KG1 (cell line): Measurements from ENCODE around the gene HSPG2.
"Not testable (repeated sequence)": the region's sequence is repeated elsewhere in the genome, so short reads cannot be mapped to it uniquely, and the experiment has no call there.

Source experiments
- DNase-seq: peaks from one replicate; lab custom pipeline; 2025; lab: John Stamatoyannopoulos, UW

HSPG2 gene

GRCh38 chr1:21823980-21824702 lies 113.0 kb downstream of the HSPG2 start:
- no peak for DNase-seq

GRCh38 chr1:21823206-21823979 lies 113.7 kb downstream of the HSPG2 start:
- DNase-seq, result no peak

DNA sequence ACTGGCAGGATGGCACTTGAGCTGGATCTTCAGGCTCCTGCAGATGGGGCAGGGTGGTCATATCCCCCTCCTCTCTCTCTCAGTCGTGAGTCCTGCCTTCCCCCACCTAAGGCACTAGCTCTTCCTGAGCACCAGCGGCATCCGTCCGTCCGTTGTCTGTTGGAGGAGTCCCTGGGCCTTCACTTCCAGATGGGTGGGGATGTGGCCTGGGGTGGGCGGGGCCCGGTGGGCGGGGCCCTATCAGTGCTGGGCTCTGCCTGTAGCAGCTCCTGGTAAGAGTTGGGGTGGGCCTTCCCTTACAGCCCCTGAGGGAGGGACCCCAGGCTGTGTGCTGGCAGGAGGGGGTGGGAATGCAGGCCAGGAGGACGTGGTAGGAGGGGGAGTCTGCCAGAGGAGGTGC lies 114.8 kb downstream of the HSPG2 start:
- DNase-seq, result no peak

- no peak for DNase-seq
These were observed 115.6 kb downstream of the HSPG2 start for GRCh38 chr1:21821385-21822019.

DNA sequence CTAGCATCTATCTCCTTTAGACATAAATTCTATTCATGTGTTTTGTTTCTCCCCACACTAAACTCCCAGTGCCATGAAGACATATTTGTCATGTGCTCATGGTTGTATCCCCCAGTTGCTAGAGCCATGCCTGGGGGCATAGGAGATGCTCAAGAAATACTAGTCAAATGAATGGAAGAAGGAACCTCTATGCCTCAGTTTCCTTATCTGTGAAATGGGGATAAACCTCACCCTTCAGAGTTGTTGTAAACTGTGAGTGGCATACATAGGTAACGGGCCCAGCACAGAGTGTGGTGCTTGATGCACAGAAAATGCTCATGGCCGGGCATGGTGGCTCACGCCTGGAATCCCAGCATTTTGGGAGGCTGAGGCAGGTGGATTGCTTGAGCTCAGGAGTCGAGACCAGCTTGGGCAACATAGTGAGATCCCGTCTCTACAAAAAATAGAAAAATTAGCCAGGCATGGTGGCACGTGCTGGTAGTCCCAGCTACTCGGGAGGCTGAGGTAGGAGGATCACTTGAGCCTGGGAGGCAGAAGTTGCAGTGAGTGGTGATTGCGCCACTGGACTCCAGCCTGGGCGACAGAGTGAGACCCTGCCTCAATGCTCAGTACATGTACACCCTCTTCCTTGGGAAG lies 116.4 kb downstream of the HSPG2 start:
- no peak for DNase-seq

DNA sequence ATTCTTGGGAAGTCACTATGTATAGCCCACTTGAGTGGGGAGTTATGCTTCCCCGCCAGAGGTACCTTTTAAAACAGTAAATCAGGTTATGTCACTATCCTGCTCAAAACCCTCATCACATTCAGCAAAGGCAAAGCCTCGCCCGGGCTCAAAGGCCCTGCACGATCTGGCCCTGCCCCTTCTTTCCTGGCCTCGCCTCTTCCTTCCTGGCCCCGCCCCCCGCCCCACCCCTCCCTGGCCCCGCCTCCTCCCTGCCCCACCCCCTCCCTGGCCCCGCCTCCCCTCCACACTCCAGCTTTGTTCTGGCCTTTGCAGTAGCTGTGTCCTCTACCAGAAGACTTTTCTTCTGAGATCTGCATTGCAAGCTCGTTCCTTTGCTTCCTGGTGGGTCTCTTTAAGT lies 118.5 kb downstream of the HSPG2 start:
- no peak for DNase-seq

GRCh38 chr1:21816602-21817302 lies 120.4 kb downstream of the HSPG2 start:
- no peak for DNase-seq

DNA sequence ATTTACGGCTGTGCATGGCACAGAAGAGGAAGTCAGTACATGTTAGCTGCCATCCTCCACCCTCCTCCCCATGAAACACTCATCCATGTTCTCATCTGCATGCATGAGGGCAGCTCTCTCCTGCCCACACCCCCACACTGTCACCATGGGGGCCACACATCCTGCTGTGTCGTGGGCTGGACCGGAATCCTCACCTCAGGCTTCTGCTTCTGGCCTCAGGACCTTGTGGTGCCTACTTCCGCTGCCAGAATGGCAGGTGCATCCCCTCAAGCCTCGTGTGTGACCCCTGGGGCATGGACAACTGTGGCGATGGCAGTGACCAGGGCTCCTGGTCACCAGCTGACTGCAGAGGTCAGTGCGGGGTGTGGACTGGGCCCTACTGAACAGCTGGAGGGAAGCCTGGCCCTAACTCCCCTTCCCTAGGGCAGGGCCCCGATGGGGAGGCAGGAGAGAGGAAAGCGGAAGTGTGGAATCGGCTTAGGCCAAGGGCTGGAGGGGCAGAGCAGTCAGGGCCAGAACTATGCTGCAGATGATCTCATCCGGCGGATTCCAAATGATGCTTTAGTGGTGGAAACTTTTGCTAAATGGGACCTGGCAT lies 121.3 kb downstream of the HSPG2 start:
- no peak for DNase-seq

DNA sequence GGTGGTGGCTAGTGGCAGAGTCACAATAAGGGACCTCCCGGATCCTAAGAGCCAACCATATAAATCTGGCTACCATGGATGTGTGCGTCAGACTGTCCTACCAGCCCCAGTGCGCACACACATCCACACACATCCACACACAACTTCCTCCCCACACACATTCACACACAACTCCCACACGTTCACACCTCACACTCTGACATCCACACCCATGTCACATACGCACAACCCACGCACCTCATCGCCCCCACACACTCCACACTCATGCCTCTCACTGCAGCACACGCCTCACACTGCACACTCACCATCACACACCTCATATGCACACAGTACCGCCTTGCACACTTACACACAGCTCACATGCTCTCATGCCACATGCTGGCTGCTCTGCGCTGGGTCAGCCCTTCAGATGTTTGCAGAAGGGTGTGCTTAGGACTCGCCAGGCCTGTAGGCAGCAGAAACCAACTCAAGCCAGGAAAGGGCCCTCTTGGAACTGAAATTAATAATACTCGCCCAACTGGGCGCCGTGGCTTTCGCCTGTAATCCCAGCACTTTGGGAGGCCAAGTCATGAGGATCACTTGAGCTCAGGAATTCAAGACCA lies 122.0 kb downstream of the HSPG2 start:
- no peak for DNase-seq

GRCh38 chr1:21814241-21814918 lies 122.7 kb downstream of the HSPG2 start:
- DNase-seq, result peak; percentile 67

DNA sequence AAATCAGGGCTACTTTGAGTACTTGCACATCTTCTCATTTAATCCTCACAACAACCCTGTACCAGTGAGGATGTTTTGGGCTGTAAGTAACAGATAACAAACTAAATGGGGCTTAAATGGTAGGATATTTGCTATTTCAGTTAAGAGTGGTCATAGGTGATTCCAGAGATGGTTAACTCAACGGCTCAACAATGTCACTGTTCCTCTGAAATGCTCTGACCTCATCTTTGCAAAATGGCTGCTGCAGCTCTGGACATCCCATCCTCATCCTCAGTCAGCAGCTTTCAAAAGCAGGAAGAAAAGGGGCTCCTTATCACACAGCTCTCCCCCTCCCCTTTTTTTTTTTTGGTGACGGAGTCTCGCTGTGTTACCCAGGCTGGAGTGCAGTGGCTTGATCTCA lies 123.6 kb downstream of the HSPG2 start:
- DNase-seq, result no peak

- DNase-seq, result no peak
These were observed 125.2 kb downstream of the HSPG2 start, which contains the start of gene LDLRAD2 for GRCh38 chr1:21811875-21812305. TSS of gene LDLRAD2 (plus strand) at chr1:21812265. CDS start at chr1:21812452, 187 bp downstream.

DNA sequence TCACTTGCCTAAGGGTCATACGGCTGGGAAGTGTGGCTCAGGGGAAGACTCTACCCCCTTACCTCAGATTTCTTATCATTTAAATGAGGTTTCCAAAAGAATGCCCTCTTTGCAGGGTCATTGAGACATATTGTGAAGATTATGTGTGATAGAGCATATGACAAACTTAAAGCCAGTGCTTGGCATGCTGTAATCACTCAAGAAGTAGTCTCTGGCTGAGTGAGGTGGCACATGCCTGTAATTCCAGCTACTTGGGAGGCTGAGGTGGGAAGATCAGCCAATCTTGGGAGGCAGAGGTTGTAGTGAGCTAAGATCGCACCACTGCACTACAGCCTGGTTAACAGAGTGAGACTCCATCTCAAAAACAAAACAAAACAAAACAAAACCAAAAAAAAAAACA lies 132.6 kb downstream of the HSPG2 start:
- DNase-seq, result no peak

GRCh38 chr1:21801100-21801499 lies 136.0 kb downstream of the HSPG2 start:
- DNase-seq, result no peak

GRCh38 chr1:21799730-21800129 lies 137.4 kb downstream of the HSPG2 start:
- DNase-seq, result no peak

DNA sequence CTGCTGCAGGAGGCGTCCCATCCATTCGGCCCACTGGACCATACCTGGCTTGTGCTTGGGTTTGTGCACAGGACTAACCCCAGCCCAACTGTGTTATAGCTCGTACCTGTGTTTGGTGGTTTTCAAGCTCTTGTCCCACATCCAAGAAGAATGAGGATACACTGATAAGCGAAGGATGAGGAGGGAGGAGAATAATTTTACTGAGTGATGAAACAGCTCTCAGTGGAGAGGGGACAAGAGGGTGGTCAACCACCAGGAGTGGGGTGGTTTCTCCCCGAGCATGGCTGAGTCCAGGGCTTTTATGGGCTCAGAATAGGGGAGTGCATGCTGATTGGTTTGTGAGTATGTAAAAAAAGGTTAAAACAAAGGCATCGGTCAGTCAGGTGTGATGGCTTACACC lies 142.0 kb downstream of the HSPG2 start:
- DNase-seq, result no peak

- no peak for DNase-seq
These were observed 142.5 kb downstream of the HSPG2 start for GRCh38 chr1:21794656-21795055.

- DNase-seq, result no peak
These were observed 144.0 kb downstream of the HSPG2 start for GRCh38 chr1:21793104-21793503.

DNA sequence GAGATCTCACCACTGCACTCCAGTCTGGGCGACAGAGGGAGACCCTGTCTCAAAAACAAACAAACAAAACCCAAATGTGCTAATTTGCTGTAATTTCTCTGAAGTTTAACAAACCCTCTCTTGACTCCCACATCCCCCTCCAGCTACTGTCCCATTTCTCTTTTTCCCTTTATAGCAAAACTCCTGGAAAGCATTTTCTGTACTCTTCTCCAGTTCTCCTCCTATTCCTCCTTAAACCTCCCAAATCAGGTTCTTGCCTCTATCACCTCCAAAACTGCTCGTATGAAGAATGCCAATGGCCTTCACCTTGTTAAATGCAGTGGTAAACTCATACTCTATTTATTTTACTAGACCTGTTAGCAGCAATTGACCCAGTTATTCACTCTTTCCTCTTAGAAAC lies 150.5 kb downstream of the HSPG2 start:
- DNase-seq, result no peak

DNA sequence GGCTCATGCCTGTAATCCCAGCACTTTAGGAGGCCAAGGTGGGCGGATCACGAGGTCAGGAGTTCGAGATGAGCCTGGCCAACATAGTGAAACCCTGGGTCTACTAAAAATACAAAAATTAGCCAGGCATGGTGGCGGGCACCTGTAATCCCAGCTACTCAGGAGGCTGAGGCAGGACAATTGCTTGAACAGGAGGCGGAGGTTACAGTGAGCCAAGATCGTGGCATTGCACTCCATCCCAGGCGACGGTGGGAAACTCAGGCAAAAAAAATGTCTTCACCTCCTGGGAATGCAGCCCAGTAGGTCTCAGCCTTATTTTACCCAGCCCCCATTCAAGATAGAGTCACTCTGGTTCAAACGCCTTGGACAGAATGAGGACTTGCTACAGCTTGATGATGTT lies 151.3 kb downstream of the HSPG2 start:
- DNase-seq, result not testable (repeated sequence)
